Eye (tissue), 1 donor: Measurements from ENCODE around the gene ASIC4.

Source experiments
- DNase-seq: peaks from one replicate; pipeline ENCODE4 v3.0.0-alpha.2; 2015

ASIC4 gene

GRCh38 chr2:219516888-219517287 lies 2.6 kb downstream of the ASIC4 start:
- no peak for DNase-seq

- DNase-seq: no peak
Measured at GRCh38 chr2:219517954-219518778, 3.9 kb downstream of the ASIC4 start.

GRCh38 chr2:219519526-219519916 lies 5.2 kb downstream of the ASIC4 start:
- DNase-seq: peak; percentile 0

- DNase-seq: peak; percentile 65
Measured at GRCh38 chr2:219520079-219520478, 5.8 kb downstream of the ASIC4 start.

GRCh38 chr2:219521066-219521880 lies 7.0 kb downstream of the ASIC4 start:
- peak; percentile 83 for DNase-seq

GRCh38 chr2:219522111-219523030 lies 8.1 kb downstream of the ASIC4 start:
- peak; percentile 83 for DNase-seq

- DNase-seq: no peak
Measured at GRCh38 chr2:219523031-219523671, 8.9 kb downstream of the ASIC4 start.

- no peak for DNase-seq
Measured at GRCh38 chr2:219524817-219525216, 10.5 kb downstream of the ASIC4 start.

GRCh38 chr2:219525533-219526232 lies 11.4 kb downstream of the ASIC4 start:
- DNase-seq: peak; percentile 84

GRCh38 chr2:219526320-219527075 lies 12.2 kb downstream of the ASIC4 start:
- no peak for DNase-seq

GRCh38 chr2:219527076-219527394 lies 12.8 kb downstream of the ASIC4 start:
- DNase-seq: peak; percentile 47

GRCh38 chr2:219527472-219527871 lies 13.2 kb downstream of the ASIC4 start:
- DNase-seq: no peak

GRCh38 chr2:219530048-219530963 lies 16.0 kb downstream of the ASIC4 start:
- DNase-seq: peak; percentile 96

- DNase-seq: no peak
Measured at GRCh38 chr2:219531639-219532377, 17.5 kb downstream of the ASIC4 start.

- DNase-seq: no peak
Measured at GRCh38 chr2:219532378-219532649, 18.0 kb downstream of the ASIC4 start.

- DNase-seq: no peak
Measured at GRCh38 chr2:219533930-219534661, 19.8 kb downstream of the ASIC4 start.

- DNase-seq: no peak
Measured at GRCh38 chr2:219536425-219536824, 22.1 kb downstream of the ASIC4 start.

GRCh38 chr2:219536967-219537366 lies 22.7 kb downstream of the ASIC4 start:
- no peak for DNase-seq
